GM10847 (cell line): Measurements from ENCODE around the gene CHMP4A.

Experiments used
- POLR2A ChIP-seq: IDR thresholded peaks from 2 replicates; pipeline ENCODE4 v1.6.1; 2011; ENCODE audit not compliant: insufficient read length; ENCODE audit errors: extremely low read depth

Gene CHMP4A

GRCh38 chr14:24192933-24193332 is 20.4 kb downstream of the CHMP4A start:
- TF ChIP-seq POLR2A: no peak

DNA sequence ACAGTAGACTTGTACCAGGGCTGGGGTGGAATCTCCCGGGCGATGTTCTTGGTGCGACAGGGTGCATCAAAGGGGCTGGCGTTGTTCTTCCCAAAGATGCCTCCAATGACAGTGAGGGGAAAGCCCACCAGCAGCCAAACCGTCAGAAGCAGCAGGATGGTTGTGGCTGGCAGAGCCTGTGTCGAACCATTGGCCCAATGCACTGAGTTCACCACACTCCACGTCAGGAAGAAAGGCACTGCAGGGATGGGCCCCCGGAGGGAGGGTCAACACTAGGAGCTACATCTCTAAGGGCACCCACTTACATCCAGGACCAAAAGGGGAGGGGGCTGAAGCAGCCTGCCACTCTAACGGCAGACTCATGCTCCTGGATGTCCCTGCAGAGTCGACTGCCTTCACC is 22.9 kb downstream of the CHMP4A start:
- no peak for TF ChIP-seq POLR2A

GRCh38 chr14:24189460-24189859 is 23.8 kb downstream of the CHMP4A start:
- no peak for TF ChIP-seq POLR2A

DNA sequence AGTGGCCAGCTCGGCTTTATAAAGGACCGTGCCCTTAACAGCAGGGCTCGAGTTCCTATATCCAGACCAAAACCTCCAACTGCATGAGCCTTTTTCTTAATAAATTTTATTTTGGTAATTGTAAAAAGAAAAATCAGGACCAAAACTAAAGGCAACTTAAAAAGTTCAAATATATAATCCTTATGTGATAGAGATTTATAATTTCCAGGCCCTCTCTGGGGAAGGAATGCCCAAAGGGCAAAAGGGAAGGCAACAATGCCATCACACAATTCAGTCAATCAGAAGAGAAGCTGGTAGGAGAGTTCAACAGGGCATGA is 24.3 kb downstream of the CHMP4A start:
- TF ChIP-seq POLR2A: no peak

DNA sequence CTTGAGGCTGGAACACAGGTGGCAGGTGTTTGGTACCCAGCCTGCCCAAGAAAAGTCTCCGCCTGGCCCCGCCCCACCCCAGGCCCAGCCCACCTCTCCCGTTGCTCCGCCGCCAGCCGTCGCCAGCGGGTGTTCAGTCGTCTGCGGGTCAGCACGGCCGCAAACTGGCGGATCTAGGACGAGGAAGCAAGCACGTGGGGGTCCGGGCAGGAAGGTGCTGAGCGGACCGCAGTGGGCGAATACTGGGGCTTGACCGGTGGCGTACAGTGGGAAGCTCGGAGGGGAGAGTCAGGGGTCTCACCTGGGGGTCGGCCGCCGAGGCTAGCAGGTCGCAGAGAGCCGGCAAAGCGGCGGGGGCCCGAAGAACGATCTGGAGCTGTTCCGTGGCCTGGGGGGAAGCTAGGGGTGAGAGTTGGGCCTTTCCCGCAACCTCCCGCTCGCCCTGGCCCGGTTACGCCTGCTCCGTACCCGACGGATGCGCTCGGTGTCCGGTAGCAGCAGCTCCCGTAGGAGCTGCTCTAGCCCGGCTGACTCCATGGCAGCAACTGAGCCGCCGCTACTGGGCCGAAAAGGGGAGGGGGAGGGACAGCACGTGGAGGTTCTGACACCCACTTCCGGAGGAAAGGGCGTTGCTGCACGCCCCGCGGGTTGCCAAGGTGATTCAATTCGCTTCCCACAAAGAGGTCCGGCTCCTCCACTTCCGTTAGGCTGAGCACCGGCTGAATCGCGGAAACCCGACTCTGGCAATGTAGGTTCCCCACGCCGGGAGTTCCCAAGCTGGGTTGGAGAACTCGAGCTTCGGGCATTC is 24.8 kb downstream of the CHMP4A start, which contains the start of gene IPO4:
IPO4 (minus strand) TSS at position 566 of the 808 bp plus-strand sequence; CDS start at position 537, 29 bp downstream.
- TF ChIP-seq POLR2A: peak; percentile 67

DNA sequence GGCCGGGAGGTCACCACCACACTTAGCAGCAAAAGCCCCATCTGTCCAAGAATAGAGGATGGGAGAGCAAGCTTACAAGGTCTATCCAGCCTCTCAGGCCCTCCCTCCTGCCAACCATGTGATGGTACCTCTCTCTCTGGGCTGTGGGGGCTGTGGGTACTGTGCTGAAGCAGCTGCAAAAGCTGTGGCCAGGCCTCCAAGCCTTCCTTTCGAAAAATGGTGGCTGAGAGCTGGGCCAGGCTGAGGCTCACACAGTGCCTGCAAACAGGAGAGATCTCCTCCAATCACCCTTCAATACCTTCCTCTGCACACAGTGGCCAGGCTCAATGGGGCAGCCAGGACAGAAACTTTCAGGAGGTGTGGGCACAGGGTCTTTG is 25.8 kb downstream of the CHMP4A start:
- TF ChIP-seq POLR2A: no peak

GRCh38 chr14:24186831-24187538 is 26.3 kb downstream of the CHMP4A start:
- no peak for TF ChIP-seq POLR2A

- TF ChIP-seq POLR2A: no peak
Measured at GRCh38 chr14:24185741-24186140, 27.5 kb downstream of the CHMP4A start.

DNA sequence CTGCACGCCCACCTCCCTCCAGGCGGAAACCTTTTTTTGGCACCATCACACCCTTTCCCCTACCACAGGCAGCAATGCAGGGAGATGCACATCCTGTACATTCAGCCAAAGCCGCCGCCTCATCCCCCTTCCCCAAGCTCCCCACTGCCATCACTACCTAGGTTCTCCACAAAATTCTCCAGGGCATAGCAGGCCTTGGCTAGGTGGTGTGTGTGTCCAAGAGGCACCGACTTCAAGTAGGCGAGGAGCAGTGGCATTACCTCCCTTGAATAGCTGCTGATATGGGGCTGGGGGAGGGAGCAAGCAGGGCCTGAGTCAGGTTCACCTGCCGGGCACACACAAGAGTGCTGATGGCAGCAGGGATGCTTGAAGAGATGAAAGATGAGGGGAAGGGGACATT is 28.3 kb downstream of the CHMP4A start:
- no peak for TF ChIP-seq POLR2A

DNA sequence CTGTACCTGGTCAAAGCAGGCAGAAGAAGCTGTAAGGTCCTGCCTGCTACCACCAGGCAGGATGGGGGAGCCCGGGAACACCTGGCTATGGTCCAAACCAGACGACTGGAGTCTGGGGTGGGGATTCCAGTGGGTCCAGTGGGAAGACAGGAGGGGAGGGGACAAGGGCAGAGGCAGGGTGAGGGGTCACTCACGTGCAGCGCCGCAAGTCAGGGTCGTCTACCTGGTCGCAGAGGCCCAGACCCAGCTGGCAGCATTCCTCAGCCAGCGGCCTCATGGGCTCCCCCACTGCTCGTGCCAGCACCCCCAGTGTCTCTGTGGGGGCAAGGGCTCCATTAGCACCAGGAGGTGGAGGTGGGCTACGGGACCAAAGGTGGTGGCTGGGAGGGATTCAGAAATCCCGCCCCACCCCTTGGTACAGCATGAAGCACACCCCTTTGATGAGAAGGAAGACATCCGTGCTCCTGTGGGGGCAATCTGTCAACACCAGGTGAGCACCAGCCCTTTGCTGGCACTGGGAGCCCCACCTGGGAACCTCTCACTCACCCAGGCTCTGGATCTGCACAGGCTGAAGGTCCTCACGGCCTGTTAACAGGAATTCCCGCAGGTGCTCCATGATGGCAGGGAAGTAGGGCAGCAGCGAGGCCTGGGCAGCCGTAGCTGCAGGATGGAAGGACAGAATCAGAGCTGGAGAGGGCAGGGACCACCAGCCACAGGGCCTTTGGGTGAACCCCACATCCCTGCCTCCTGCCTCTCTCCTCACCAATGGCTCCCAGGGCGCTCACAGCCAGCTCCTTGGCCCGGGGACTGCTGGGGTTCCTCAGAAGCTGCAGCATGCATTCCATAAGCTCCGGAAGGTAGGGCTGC is 29.0 kb downstream of the CHMP4A start:
- TF ChIP-seq POLR2A: no peak

GRCh38 chr14:24183014-24183481 is 30.2 kb downstream of the CHMP4A start:
- TF ChIP-seq POLR2A: no peak

DNA sequence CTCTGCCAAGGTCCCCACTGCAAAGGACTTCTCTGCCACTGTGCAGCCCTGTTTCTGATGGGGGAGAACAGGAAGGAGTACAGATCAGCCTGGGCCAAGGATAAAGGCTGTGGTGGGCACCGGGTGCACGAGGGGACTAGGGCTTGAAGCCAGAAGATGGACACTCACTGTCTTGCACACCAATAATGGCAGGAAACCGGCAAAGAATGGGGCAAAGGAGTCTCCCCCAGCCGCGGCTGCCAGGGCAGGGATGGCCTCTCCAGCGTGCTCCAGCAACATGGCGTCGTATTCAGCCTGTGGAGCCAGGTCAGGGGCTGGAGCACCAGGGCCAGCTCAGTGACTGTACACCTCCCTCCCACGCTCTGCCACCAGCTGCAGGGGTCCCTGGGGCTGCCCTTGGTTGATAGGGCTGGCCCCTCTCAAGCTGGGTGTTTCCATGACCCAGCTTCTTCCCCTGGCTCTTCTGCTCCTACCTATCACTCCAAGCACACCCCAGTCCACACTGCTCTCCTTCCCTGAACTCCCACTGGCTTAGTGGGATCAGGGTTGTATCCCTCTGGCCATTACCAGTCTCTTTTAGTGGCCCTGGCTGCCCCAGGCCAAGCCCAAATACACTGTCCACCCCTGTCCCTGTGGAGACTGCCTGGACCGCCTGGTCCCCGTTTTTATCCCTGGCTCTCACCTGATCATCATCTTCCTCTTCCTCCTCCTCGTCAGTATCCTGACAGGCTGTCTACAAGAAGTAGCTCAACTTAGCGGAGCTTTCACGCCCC is 31.0 kb downstream of the CHMP4A start:
- TF ChIP-seq POLR2A: no peak

DNA sequence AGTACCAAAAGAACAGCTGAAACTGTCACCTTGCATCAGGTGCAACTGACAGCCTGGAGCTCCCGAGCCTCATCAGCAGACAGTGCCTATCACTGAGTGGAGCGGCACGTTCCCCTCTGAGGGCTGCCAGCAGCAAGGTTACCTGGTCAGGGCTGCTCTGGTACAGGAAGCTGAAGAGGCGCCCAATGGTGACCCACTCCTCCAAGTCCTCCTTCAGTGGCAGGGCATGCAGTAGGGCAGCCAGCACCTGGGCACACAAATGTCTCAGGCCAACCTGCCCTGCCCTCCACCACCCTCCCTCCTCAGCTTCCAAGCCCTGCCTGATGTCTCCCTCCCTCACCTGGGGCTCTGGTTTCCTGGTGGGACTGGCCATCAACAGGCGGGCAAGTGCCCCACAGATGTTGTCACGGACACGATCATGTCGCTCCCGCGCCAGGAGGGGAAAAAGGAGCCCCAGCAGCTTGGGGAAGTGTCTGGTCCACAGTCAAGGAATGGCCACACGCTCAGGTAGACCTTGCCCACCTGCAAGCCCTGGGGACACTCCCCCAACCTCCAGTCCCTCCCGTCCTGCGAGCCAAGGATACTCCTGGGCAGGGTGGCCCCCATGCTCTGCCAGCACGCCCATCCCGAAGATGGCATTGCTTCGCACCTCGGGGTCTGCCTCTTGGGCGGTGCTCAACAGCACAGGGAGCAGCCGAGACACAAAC is 31.8 kb downstream of the CHMP4A start:
- no peak for TF ChIP-seq POLR2A
